Epidermal melanocyte (primary cell): Measurements from ENCODE around the gene ITGA11.

Experiments
- DNase-seq: peaks from one replicate; pipeline ENCODE4 v3.0.0; 2011; ENCODE audit warnings: low spot score; ENCODE audit not compliant: insufficient read length

The ITGA11 gene

DNA sequence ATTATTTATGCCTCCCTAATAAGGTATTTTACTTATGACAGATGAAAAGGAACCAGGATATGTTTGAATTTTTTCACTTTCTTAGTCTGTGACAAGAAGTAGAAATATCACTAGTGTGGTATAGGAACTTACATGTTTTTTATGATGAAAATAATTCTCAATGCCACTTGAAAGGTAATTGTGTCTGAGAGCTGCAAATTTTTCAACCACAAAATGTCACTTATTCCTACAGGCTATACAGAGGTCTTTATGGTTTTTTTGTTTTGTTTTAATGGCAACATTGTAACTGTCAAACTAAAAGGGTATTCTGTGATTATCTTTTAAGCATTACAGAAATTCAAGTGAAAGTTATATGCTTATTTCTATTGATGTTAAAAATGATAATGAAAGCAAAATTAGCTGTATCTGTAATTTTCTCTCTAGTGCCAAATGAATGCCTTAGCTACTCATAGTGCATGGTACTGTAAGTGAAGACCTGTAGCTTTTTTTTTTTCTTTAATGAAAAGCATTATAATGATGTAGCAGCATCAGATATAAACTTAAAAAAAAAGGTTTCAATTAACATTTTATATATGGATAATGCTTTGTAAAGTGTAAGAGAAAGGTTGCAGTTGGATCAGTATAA is 139.7 kb downstream of the ITGA11 start:
- DNase-seq, result no peak

DNA sequence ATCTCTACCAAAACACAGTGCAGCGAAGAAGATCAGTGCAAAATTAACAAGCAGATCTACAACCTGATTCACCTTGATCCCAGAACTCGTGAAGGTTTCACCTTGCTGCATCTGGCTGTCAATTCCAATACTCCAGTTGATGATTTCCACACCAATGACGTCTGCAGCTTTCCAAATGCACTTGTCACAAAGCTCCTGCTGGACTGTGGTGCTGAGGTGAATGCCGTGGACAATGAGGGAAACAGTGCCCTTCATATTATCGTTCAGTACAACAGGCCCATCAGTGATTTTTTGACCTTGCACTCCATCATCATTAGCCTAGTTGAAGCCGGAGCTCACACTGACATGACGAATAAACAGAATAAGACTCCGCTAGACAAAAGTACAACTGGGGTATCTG is 141.2 kb downstream of the ITGA11 start:
- no peak for DNase-seq

DNA sequence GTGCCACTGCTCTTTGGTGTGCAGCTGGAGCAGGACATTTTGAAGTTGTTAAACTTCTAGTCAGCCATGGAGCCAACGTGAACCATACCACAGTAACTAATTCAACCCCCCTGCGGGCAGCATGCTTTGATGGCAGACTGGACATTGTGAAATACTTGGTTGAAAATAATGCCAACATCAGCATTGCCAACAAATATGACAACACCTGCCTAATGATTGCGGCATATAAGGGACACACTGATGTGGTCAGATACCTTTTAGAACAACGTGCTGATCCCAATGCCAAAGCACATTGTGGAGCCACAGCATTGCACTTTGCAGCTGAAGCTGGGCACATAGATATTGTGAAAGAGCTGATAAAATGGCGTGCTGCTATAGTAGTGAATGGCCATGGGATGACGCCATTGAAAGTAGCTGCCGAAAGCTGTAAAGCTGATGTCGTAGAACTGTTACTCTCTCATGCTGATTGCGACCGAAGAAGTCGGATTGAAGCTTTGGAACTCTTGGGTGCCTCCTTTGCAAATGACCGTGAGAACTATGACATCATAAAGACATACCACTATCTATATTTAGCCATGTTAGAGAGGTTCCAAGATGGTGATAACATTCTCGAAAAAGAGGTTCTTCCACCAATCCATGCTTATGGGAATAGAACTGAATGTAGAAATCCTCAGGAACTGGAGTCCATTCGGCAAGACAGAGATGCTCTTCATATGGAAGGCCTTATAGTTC is 142.2 kb downstream of the ITGA11 start:
- no peak for DNase-seq

DNA sequence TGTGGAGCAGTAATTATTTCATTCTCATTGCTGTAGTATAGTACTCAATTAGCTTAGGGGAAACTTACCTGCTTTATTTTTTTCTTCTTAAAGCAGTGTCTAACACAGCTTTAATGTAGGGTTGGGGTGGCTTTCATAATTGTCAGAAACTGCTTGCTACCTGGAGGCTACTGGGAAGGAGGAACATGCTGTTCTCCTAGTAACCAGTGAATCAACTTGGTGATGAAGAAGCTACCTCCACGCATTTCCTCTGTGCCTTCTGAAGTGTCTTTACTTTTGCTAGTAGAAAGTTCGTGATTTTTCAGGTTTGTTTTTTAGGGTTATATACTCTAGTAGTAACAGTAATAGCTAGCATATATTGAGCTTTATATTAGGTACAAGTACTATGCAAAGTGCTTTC is 142.9 kb downstream of the ITGA11 start:
- DNase-seq, result no peak

DNA sequence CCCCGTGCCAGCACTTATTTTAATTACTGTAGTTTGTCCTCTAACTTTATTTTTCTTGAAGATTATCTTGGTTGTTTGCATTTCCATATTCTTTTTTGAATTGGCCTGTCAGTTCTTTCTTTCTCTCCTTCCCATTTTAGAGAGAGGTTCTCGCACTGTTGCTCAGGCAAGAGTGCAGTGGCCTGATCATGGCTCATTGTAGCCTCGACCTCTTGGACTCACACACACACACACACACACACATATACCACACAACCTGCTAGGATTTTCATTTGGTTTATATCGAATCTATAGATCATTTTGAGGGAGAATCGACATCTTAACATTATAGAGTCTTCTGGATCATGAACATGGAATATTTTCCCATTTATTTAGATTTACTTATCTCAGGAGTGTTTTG is 145.7 kb downstream of the ITGA11 start:
- no peak for DNase-seq

DNA sequence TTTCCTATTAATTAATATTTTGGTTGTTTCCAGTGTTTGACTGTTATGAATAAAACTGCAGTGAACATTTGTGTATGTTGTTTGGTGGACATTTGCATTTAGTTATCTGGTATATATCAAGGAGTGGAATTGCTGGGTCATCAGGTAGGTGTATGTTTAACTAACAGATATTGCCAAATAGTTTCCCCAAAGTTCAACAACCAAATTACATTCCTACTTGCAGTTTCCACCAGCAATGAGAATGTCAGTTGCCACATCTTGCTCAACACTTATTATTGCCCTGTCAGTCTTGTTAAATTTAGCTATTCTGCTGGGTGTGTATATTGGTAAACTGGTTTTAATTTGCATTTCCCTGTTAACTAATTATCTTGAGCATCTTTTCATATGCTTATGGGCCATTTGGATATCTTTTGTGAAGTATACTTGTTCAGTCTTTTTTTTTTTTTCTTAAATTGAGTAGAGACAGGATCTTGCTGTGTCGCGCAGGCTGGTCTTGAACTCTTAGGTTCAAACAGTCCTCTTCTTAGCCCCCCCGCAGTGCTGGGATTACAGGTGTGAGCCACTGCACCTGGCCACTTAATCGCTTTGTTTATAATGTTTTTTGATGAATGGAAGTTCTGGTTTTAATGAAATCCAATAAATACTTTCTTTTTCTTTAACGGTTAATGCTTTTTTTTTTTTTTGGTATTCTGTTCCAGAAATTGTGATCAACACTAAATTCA is 146.5 kb downstream of the ITGA11 start:
- DNase-seq, result no peak

DNA sequence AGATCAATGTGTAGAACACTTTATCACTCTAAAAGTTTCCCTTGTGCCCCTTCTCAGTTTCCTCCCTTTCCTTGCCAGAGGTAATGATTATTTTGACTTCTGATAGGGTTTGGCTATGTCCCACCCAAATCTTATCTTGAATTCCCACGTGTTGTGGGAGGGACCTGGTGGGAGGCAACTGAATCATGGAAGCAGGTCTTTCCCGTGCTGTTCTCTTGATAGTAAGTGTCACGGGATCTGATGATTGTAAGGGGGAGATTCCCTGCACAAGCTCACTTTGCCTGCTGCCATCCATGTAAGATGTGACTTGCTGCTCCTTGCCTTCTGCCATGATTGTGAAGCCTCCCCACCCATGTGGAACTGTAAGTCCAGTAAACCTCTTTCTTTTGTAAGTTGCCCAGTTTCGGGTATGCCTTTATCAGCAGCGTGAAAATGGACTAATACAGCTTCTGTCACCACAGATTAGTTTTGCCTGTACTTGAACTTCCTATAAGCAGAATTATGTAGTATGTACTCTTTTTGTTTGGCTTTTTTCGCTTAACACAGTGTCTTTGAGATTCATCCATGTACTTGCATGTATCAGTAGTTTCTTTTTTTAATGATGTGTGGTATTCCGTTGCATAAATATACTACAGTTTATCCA is 147.2 kb downstream of the ITGA11 start:
- DNase-seq, result no peak

DNA sequence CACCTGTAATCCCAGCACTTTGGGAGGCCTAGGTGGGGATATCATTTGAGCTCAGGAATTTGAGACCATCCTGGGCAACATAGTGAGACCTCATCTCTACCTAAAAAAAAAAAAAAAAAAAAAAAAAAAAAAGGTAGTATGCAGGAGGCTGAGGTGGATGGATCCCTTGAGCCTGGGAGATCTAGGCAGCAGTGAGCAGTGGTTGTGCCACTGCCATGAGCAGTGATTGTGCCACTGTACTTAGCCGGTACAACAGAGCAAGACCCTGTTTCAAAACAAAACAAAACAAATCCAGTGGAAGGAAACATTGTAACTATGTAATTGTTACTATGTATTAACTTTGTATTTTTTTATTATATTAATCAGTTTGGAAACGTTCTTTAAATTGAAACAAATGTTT is 148.6 kb downstream of the ITGA11 start:
- DNase-seq, result no peak

DNA sequence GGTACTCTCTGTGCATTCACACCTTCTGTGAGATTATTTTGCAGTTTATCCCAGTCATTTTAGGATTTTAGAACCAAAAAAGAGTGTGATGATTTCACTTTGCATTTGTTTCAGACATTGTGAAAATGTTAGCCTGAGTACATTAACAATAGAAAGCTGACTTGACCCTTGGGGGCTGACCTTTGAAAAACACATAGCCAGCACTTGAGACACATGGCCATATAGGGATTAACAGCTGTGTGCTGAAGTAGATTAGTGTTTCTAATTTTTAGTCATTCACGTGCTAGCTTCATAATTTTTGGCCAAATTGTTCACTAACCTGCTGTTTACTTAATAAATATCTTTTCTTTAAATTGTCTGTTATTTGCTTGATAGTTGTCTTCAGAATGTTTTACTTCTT is 151.0 kb downstream of the ITGA11 start:
- DNase-seq, result no peak

DNA sequence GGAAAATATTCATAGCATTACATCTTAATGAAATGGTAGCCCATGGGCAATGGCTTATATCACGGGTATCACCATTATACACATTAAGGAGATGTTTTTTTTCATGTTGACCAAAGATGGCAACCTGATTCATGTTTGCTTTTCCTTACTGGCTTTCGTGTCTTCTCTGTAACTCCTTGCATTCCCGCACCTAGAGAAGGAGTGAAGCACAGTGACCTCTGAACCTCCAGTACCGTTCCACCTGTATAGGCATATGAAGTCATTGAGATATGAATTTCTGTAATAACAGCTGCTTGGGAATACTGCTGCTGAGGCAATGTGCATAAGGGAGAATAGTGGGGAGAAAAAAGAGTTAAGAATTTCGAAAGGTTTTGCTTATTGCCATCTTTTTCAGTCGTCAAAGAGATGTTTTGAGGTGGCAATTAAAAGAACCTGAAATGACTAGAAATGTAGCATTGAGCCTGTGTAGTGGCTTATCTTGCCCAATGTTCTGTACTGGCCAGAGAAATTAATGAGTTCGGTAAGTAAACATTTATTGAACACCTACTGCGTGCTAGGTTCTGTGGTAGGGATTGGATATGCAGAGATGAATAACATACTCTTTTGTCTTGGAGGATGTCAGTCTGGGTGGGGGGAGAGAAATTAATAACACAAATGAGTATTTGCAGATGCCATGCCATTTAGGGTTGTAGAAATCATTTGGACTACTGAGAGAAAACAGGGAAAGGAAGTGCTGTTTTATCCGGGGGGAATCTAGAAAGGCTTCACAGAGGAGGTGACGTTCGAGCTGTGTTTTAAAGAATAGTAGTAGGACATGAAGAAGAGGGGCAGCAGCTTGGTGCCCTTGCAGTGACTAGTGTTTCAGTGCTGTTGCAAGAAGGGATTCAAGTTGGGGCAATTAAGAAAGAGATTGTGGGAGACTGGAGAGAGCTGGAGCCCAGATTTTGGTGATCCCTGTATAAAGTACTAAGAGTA is 151.9 kb downstream of the ITGA11 start:
- DNase-seq, result no peak

DNA sequence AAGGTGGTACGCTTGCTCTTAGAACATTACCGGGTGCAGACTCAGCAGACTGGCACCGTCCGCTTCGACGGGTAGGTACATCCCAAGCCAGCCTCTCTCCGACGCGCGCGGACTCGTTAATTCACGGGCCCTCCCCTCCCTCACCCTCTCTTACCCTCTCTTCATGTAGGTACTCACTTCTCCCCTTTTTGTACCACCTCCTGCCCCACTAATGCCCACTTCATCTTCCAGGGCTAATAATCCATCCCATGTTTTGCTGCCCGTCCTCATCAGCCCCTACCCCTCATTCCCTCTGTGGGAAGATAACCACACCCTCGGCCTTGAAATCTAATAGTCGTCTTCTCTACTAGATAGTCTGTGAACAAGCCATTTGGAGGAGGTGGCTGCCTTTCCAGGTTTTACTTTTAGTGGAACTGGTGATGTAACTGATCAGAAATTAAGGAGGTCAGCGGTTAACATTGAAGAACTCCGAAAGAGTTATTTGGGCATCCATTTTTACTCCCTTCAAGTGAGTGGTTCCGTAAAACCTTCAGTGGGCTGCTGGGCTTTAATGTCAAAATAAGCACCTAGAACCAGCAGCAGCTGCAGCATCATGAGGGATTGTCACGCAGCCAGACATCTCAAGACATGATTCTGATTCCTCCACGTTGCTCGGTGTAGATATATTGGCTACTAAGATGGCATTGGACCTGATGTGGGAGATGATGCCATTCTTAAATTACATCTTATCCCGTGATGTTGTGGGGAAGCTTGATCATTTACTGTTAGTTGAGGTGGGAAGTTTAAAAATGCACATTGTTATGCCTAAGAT is 153.2 kb downstream of the ITGA11 start:
- no peak for DNase-seq

DNA sequence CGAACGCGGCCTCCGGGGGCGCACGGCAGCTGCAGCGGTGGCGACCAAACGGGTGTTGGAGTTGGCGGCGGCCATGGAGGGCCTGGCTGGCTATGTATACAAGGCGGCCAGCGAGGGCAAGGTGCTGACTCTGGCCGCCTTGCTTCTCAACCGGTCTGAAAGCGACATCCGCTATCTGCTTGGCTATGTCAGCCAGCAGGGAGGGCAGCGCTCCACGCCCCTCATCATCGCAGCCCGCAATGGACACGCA is 153.7 kb downstream of the ITGA11 start:
- no peak for DNase-seq

DNA sequence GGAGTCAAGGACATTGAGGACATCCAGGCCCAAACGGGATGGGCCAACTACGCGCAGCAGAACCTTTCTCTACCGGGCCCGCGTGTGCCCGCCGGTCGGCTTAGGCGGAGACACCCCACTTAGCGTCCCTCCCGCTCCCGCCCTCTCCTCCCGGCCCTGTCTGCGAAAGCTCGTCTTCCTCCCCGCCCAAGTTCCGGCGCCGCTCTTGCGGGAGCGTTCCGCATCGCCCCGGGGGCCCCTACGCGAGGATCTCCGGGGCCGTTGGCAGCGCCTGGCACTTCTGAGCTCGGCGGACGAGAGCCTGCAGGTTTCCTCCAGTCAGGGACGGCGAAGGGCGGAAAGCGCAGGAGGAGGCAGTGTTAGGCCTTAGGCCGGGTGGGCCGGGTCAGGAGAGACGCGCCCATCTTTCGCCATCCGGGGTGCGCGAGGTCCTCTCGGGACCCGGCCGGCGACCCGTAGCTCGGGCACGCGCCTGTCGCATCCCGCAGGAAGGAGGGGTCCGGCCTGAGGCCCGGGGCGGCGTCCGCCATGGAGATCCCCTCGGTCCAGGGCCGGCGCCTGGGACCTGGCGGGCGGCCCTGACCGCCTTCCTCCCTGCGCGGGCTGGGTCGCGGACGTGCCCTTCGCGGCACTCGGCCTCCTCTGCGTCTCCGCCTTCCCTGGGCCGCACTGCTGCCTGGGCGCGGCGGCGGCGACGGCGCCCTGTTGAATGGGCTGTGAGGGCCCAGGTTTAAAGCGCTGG is 154.2 kb downstream of the ITGA11 start, which contains the start of gene FEM1B:
Gene FEM1B, plus strand, starts transcription at position 143 of the 742 bp plus-strand sequence. CDS start 673 bp downstream, outside the sequence.
- DNase-seq, result peak; percentile 77

DNA sequence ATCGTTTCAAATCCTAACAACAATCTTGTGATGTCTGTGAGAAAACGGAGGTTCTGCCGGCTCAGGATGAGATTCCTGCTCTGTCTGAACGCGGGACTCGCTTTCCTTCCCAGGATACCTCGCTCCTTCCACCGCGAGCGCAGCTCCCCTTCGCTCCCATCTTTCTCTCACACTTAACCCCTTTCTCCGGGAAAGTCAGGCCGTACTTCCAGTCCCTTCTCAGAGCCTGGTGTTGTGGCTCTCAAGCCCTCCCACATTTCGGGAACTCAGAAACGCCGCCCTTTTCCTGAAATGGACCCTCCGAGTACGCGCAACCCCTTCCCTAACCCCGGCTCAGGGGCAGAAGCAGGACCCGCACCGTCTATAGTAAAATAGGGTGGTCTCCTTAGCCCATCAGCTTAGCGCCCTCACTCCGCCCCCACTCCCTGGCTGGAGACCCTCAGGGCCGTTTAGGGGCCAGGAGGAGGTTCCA is 154.8 kb downstream of the ITGA11 start:
- peak; percentile 29 for DNase-seq

DNA sequence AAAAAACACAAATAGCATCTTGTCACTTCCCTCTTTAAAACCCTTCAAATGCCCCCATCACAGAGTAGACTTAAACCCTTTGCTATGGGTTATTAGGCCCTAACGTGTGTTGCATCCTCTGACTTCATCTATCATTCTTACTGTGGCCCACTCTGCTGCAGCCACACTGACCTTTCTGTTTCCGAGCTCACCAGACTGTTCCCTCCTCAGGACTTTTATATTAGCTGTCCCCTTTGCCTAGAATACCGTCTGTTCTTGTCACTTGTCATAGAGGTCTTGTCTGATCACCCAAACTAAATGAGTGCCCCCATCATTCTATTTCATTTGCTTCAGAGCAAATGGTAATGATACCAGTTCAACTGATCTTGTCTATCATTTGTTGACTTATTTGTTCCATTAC is 155.3 kb downstream of the ITGA11 start:
- DNase-seq, result no peak

DNA sequence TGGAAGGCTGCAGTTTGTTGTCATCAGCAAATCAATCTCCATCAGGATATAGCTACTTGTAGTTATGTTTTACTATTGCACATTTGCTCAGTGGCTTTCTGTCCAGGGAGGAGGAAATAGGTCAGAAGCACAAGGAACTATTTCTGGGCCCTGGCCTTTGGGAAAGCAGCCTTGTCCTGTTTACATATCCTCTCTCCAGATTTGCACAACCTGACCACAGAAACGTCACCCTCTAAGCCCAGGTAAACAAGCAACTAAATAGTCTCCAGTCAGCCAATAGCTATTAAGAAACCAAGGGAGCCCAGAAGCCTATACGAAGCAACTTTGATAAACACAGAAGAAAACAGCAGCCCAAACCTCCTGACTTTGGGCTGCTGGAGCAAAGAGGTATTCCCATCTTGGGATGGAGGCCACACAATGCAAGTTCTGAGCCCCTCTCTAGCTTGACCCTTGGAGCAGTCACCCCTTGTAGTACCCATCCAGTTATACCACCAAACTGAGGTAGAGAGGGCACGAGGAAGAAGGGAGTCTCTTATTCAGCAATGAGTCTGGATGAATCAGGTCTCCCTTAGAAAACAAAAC is 156.7 kb downstream of the ITGA11 start:
- DNase-seq, result no peak

DNA sequence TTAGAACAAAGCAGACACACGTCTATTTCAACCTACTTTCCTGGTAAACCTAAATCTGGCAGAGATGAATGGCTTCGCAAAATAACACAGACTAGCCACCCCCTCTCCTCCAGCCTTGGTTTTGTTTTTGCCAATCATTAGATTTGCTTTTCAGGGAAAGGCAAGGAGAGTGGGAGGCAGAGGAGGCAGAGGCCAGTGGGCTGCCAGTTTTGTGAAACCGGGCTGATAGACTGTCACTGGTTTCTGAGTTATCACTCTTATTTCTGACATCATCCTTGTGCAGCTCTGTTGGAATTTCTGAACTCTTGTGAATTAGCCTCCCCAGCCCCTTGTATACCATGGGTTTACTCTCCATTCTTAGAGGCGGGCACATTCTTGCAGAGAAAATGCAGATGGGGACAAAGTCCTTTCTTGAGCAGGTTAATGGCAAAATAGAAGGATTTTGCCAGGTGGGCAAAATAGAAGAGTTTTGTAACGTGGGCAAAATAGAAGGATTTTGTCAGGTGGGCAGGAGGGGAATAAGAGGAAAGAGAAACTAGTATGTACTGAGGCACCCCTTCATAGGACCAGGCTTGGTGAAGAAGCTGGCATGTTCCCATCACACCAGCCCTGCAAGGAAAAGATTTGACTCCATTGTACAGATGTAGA is 157.6 kb downstream of the ITGA11 start:
- DNase-seq, result no peak

DNA sequence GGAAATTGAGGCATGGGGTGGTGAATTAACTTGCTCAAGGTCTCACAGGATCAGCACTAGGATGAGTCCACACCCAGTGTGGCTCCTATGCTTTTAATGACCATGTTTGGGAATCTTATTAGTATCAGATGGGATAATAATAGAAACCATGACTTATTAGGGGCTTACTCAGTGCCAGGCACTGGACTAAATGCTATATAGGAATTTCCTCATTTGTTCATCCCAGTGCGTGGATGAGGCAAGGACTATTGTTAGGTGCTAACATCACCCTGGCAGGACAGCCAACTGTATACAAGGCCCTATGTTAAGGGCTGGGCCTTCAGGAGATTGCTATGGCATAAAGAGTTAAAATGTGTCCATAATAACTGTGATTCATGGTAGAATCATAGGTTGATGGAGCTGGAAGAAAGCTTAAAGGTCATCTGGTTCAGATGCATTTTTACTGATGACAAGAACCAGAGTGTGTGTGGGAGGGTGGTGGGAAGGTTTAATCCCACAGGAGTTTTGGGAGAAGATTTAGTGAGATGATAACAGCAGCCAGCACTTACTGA is 159.2 kb downstream of the ITGA11 start:
- DNase-seq, result no peak
